ENCODE data around the gene RNF208. TPM values are rescaled to one million over a fixed set of nuclear protein-coding genes. Genes with fewer than 3 reads are reported as not detected.

Gene RNF208
- total and polyA plus RNA-seq, 9 of the 15 experiments (the other 6 are each of a cell fraction or from before 2014, with no cell fraction given) = 0.15 to 6.9 (median 0.50) TPM; not detected in 2

- TF ChIP-seq MYC (IDR thresholded peaks at IDR 0.05; ENCODE audit: low read depth, low read length) = peak; percentile 59
- TF ChIP-seq MYC (CRISPR knock-in tag; IDR thresholded peaks at IDR 0.05; ENCODE audit: borderline replicate concordance, low read depth) = no peak
- no peak for TF ChIP-seq NCOA6 (IDR thresholded peaks at IDR 0.05)
- TF ChIP-seq ZNF134 (CRISPR knock-in tag; conservative IDR thresholded peaks at IDR 0.05) = no peak
- TF ChIP-seq RB1 (IDR thresholded peaks at IDR 0.05; ENCODE audit: low read depth) = peak; percentile 94
- no peak for TF ChIP-seq MED1 (CRISPR knock-in tag; IDR thresholded peaks at IDR 0.05; ENCODE audit: borderline replicate concordance)
- peak; percentile 18; the same call in 1 of the 2 replicates for TF ChIP-seq HDAC8 (tag; IDR thresholded peaks at IDR 0.05)
- TF ChIP-seq HBP1 (CRISPR knock-in tag; IDR thresholded peaks at IDR 0.05) = peak; percentile 84; the same call in 1 of the 2 replicates
- TF ChIP-seq RCOR1 (IDR thresholded peaks at IDR 0.05; ENCODE audit: borderline replicate concordance in 1 of 2, low read depth in 2 of 2, low read length in 2 of 2) = 0 out of 4 replicates have a peak, but pooled peaks of 1 of the 2 experiments have one; percentile 31
- no peak for TF ChIP-seq SNRNP70 (optimal IDR thresholded peaks at IDR 0.05; ENCODE audit: low read depth, low read length)
- no peak for TF ChIP-seq ZNF277 (CRISPR knock-in tag; IDR thresholded peaks at IDR 0.05; ENCODE audit: borderline replicate concordance)
- TF ChIP-seq SP1 (CRISPR knock-in tag; IDR thresholded peaks at IDR 0.05) = peak; percentile 95
- TF ChIP-seq RAD21 (CRISPR knock-in tag; conservative IDR thresholded peaks at IDR 0.05 in 1 of 2, IDR thresholded peaks at IDR 0.05 in 1 of 2) = 0 out of 4 replicates have a peak, but pooled peaks of 1 of the 2 experiments have one; percentile 4
- peak; percentile 86 for TF ChIP-seq ELF4 (CRISPR knock-in tag; IDR thresholded peaks at IDR 0.05)
- peak; percentile 26; the same call in 1 of the 2 replicates for TF ChIP-seq TCF7 (IDR thresholded peaks at IDR 0.05; ENCODE audit: borderline replicate concordance)
- TF ChIP-seq ZBTB49 (CRISPR knock-in tag; IDR thresholded peaks at IDR 0.05; ENCODE audit: borderline replicate concordance) = no peak
- TF ChIP-seq CHCHD3 (CRISPR knock-in tag; IDR thresholded peaks at IDR 0.05) = 0 out of 2 replicates have a peak, but pooled peaks have one; percentile 74
- peak; percentile 96 for TF ChIP-seq GTF2A2 (tag; IDR thresholded peaks at IDR 0.05)
- TF ChIP-seq KDM5B (IDR thresholded peaks at IDR 0.05; ENCODE audit: insufficient replicate concordance, low read depth, low read length) = peak; percentile 99
- peak; percentile 25 to 64; a peak in 1 of 4 replicates for TF ChIP-seq SRF (CRISPR knock-in tag; IDR thresholded peaks at IDR 0.05)
- TF ChIP-seq NRF1 (conservative IDR thresholded peaks at IDR 0.05 in 1 of 2, IDR thresholded peaks at IDR 0.05 in 1 of 2) = peak; percentile 93 to 95
- TF ChIP-seq POLR2A (conservative IDR thresholded peaks at IDR 0.05) = peak; percentile 100
- no peak for TF ChIP-seq POLR3A (IDR thresholded peaks at IDR 0.05; ENCODE audit: borderline replicate concordance, extremely low read depth, insufficient read depth, insufficient read length)
Measured at GRCh38 chr9:137240841-137241489, 18.9 kb upstream of the RNF208 start, which contains the start of gene TUBB4B (continued).

Measured in K562 (cell line).